GM12874 (cell line): ENCODE data around the gene GINS3.

Experiments
- TF ChIP-seq, protein P1 (sequence below): IDR thresholded peaks from 2 replicates; pipeline ENCODE4 v1.5.1; 2011; ENCODE audit warnings: low read depth, mild to moderate bottlenecking, control low read depth, low read length, moderate library complexity; ENCODE audit not compliant: insufficient read depth

The GINS3 gene

DNA sequence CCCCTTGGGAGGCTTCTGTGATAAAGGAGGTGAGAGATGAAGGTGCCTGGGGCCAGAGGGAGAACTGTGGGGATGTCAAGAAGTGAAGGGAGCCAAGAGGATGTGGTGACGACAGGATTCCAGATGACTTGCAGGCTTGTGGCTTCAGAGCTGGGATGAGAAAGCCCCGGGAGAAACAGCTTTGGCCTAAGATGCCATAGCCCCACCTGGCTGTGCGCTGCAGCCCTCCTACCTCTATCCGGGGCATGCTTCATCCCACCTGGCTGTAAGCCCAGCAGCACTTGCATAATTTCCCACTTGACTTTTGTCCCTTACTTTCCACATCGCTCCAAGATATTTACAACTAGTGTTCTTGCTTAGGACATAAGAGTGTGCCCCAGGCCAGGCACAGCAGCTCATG is 29.3 kb downstream of the GINS3 start:
- TF ChIP-seq, protein P1, sequence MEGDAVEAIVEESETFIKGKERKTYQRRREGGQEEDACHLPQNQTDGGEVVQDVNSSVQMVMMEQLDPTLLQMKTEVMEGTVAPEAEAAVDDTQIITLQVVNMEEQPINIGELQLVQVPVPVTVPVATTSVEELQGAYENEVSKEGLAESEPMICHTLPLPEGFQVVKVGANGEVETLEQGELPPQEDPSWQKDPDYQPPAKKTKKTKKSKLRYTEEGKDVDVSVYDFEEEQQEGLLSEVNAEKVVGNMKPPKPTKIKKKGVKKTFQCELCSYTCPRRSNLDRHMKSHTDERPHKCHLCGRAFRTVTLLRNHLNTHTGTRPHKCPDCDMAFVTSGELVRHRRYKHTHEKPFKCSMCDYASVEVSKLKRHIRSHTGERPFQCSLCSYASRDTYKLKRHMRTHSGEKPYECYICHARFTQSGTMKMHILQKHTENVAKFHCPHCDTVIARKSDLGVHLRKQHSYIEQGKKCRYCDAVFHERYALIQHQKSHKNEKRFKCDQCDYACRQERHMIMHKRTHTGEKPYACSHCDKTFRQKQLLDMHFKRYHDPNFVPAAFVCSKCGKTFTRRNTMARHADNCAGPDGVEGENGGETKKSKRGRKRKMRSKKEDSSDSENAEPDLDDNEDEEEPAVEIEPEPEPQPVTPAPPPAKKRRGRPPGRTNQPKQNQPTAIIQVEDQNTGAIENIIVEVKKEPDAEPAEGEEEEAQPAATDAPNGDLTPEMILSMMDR: no peak

DNA sequence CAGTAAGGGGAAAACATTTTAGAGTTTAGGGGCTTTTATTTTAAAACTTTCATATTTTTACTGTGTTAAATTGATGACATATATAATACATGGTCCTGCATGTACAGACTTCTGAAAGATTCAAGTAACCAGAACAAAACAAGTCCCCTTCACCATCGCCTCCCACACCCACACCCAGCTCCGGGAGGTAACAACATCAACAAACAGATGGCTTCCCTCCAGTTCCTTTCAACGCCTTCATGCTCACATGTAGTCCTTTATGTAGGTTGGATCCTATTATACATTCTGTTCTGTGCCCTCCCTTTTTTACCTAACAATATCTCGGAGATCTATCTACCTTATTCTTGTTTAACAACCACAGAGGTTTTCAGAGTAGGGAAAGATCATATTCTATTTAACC is 30.5 kb downstream of the GINS3 start:
- TF ChIP-seq, protein P1: no peak

DNA sequence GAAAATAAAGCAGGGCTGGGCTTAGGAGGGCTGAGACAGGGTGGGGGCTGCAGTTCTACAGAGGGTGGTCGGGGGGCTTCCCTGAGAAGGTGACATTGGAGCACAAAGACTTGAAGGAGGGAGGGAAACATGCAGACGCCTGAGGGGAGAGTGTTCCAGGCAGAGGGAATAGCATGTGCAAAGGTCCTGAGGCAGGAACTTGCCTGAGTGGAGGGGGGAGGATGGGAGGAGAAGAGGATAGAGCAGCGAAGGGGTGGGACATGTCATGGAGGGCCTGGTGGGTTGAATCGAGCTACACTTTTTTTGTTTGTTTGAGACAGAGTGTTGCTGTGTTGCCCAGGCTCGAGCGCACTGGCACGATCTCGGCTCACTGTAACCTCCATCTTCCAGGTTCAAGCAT is 33.0 kb downstream of the GINS3 start:
- TF ChIP-seq, protein P1: no peak

DNA sequence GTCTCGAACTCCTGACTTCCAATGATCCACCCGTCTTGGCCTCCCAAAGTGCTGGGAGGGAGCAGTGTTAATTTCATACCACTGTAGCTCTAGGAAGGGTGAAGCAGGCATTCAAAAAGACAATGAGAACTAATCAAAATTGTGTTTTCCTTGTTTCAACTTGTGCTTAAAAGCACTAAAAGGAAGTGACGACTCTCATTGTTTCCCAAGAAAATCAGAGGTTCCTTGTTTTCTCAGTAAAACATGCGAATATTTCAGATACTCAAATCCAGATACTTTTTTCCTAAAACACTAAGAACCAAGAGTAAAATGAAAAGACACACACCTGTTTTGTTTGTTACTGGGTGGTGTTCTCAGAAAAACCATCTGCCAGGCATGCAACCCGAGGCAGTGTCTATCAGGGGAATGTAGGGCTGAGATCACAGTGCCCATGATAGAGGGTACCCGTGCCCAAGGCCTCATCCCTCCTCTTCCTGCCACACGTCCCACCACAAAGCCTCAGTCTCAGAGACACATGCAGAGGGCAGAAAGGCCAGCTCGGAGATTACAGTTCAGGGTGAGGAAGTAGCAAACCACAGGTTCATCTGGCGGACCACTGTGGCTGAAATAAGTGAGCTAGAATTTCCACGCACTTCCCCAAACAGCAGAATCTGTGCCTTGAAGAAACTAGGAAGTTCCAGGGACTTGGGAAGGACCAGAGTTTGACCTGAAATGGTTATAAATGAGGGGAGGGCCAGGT is 33.7 kb downstream of the GINS3 start:
- TF ChIP-seq, protein P1: no peak

DNA sequence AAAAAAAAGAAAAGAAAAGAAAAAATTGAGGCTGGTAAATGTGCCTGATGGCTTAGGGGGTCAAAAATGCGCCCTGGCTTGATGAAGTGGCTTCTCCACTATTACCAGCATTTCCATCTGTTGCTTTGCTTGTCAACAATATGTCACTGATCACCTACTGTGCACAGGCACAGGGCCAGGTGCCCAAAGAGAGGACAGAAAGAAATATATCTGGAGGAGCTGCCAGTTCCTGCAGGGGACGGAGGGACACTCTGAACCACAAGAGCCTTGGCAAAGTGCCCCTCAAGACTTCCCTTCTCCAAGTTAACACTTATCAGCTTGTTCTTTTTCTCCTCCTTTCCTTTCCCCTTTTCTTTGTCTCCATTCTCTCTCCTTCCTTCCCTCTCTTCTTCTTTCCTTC is 34.7 kb downstream of the GINS3 start:
- TF ChIP-seq, protein P1: no peak

DNA sequence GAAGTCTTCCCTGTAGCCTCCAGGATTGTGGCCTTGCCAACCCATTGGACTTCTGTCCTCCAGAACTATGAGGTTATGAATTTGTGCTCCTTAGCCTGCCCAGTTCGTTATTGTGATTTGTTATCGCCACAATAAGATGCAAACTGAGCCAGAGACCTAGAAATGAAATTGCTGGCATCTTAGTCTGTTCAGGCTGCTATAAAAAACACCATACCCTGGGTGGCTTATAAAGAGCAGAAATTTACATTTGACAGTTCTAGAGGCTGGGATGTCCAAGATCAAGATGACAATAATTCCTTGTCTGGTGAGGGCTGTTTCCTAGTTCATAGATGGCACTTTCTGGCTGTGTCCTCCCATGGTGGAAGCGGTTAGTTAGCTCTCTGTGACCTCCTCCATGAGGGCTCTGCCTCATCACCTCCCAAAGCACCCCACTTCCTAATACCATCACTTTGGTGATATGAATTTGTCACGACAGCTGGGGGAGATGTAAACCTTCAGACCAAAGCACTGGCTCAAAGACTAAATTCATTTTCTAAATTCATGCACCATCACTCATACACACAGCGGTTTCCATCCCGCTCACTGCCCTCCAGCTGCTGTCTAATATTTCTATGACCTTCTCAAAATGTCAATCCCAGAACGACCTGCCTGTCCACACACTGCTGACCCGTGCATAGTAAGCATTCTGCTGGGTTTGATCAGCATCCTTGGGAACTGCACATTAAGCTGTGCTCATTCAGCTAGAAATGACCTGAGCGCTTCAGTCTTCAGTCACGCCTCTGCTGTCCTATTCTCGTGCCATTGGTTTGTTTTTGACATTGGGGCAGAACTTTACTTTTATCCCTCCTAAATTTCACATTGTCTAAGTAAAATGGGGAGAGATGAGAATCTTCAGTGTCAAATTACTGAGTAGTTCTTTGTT is 36.6 kb downstream of the GINS3 start:
- TF ChIP-seq, protein P1: no peak

DNA sequence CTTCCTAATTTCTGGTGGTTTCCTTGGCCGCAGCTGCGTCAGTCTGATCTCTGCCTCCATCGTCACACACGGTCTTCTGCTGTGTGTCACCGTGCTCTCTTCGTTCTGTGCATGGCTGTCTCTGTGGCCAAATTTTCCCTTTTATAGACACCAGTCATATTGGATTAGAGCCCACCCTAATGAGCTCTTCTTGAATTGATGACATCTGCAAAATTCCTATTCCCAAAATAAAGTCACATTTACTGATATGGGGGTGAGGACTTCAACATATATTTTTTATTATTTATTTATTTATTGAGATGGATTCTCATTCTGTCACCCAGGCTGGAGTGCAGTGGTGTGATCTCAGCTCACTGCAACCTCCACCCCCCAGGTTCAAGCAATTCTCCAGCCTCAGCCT is 38.4 kb downstream of the GINS3 start:
- TF ChIP-seq, protein P1: no peak
